ENCODE measurements around the gene FOXE1.

- TF ChIP-seq CTCF (IDR thresholded peaks at IDR 0.05) (no peak), POLR2A (IDR thresholded peaks at IDR 0.05) (no peak)
Observed at GRCh38 chr9:97905228-97905627, 52.2 kb downstream of the FOXE1 start.

Data from right lobe of liver (tissue), 4 donors.